CD14-positive monocyte (primary cell): ENCODE data around the gene CROCC2. TPM values are rescaled to one million over a fixed set of nuclear protein-coding genes. Genes with fewer than 3 reads are reported as not detected.
A peak's percentile ranks its signal among the peaks of the same experiment; 100 is the strongest.

ENCODE experiments used
- DNase-seq, 3 donors: peaks; one replicate each; pipeline ENCODE4 v3.0.0-alpha.2; 2011 to 2022
- H2AFZ ChIP-seq: 2 replicates; pipeline ENCODE4 v1.6.0; 2012; ENCODE audit warnings: mild to moderate bottlenecking, low read depth, low read length, inconsistent platforms; ENCODE audit not compliant: insufficient read depth, poor library complexity, severe bottlenecking
- H3K27ac ChIP-seq, 2 donors: 1 replicate in 1 of 2; 2 replicates in 1 of 2; pipeline ENCODE4 v1.5.1; 2012 to 2013; ENCODE audit warnings: low read length in 2 of 2, control low read depth in 1 of 2, inconsistent platforms in 1 of 2, low read depth in 1 of 2, mild to moderate bottlenecking in 1 of 2
- H3K27me3 ChIP-seq, 2 donors: one replicate each; pipeline versions ENCODE4 v1.6.0 to v1.6.1; 2011 to 2013; ENCODE audit warnings: low read length in 2 of 2; ENCODE audit not compliant: control insufficient read depth in 2 of 2, insufficient read depth in 2 of 2
- H3K36me3 ChIP-seq, 2 donors: replicated peaks in 1 of 2; 1 replicate in 1 of 2; 2 replicates in 1 of 2; pipeline versions ENCODE4 v1.5.1 to v1.6.1; 2012 to 2013; ENCODE audit warnings: low read length in 2 of 2, control low read depth in 1 of 2, inconsistent platforms in 1 of 2, mild to moderate bottlenecking in 1 of 2; ENCODE audit not compliant: insufficient read depth in 2 of 2, control insufficient read depth in 1 of 2
- H3K4me1 ChIP-seq, 2 donors: 1 replicate in 1 of 2; 2 replicates in 1 of 2; pipeline versions ENCODE4 v1.5.1 to v1.6.1; 2012 to 2013; ENCODE audit warnings: low read length in 2 of 2, control low read depth in 1 of 2, inconsistent platforms in 1 of 2, mild to moderate bottlenecking in 1 of 2, moderate library complexity in 1 of 2; ENCODE audit not compliant: insufficient read depth in 2 of 2, control insufficient read depth in 1 of 2
- H3K4me2 ChIP-seq: replicated peaks from 2 replicates; pipeline ENCODE3; 2012; ENCODE audit warnings: low read length, moderate library complexity, mild to moderate bottlenecking; ENCODE audit not compliant: poor library complexity, severe bottlenecking; ENCODE audit errors: extremely low read depth
- H3K4me3 ChIP-seq, 3 experiments: fragments of 200-600 bp in 1 of 3; sonication (generic) in 1 of 3; replicated peaks in 1 of 3; 1 replicate in 2 of 3; 2 replicates in 1 of 3; pipeline ENCODE4 v1.5.1; 2011 to 2013; ENCODE audit warnings: low read length in 3 of 3, mild to moderate bottlenecking in 3 of 3, control low read depth in 2 of 3, low read depth in 2 of 3, inconsistent platforms in 1 of 3, moderate library complexity in 1 of 3
- H3K79me2 ChIP-seq: 2 replicates; pipeline ENCODE4 v1.6.0; 2012; ENCODE audit warnings: mild to moderate bottlenecking, control low read depth, inconsistent platforms, low read length, moderate library complexity; ENCODE audit not compliant: insufficient read depth
- H3K9ac ChIP-seq: 2 replicates; pipeline ENCODE4 v1.6.0; 2017; ENCODE audit warnings: low read length, mild to moderate bottlenecking; ENCODE audit not compliant: insufficient read depth, poor library complexity, severe bottlenecking
- H3K9me3 ChIP-seq, 2 donors: replicated peaks in 1 of 2; 1 replicate in 1 of 2; 2 replicates in 1 of 2; pipeline versions ENCODE4 v1.5.1 to v1.6.1; 2012 to 2013; ENCODE audit warnings: low read length in 2 of 2, control low read depth in 1 of 2; ENCODE audit not compliant: control insufficient read depth in 1 of 2, insufficient read depth in 1 of 2
- H4K20me1 ChIP-seq: 2 replicates; pipeline ENCODE4 v1.6.0; 2012; ENCODE audit warnings: mild to moderate bottlenecking, low read length, control low read depth, moderate library complexity; ENCODE audit not compliant: insufficient read depth
- H3K27ac Mint-ChIP-seq, 7 donors: one replicate each; pipeline ENCODE4 v1.8.0; 2020; ENCODE audit warnings: mild to moderate bottlenecking in 7 of 7, mixed read lengths in 7 of 7, moderate library complexity in 6 of 7, inconsistent platforms in 2 of 7
- H3K27me3 Mint-ChIP-seq, 3 donors: one replicate each; pipeline ENCODE4 v1.8.0; 2021 to 2022; ENCODE audit warnings: low read depth in 3 of 3, mild to moderate bottlenecking in 3 of 3, mixed read lengths in 3 of 3, moderate library complexity in 3 of 3, inconsistent platforms in 1 of 3
- H3K36me3 Mint-ChIP-seq, 2 donors: one replicate each; pipeline ENCODE4 v1.8.0; 2020; ENCODE audit warnings: mixed read lengths in 2 of 2, inconsistent platforms in 1 of 2, mild to moderate bottlenecking in 1 of 2
- H3K4me1 Mint-ChIP-seq: one replicate; pipeline ENCODE4 v1.8.0; 2020; ENCODE audit warnings: mild to moderate bottlenecking, mixed read lengths
- H3K4me3 Mint-ChIP-seq, 2 donors: one replicate each; pipeline ENCODE4 v1.8.0; 2020; ENCODE audit warnings: mild to moderate bottlenecking in 2 of 2, mixed read lengths in 2 of 2, moderate library complexity in 1 of 2
- H3K9me3 Mint-ChIP-seq, 7 donors: one replicate each; pipeline ENCODE4 v1.8.0; 2020 to 2022; ENCODE audit warnings: mixed read lengths in 7 of 7, mild to moderate bottlenecking in 6 of 7, moderate library complexity in 6 of 7, inconsistent platforms in 2 of 7
- CTCF ChIP-seq: fragments of 200-600 bp; IDR thresholded peaks from one replicate; pipeline ENCODE4 v1.8.0; 2022; ENCODE audit warnings: antibody characterized with exemption, mild to moderate bottlenecking
- WGBS: methylation state at CpG from one replicate; pipeline ENCODE4 v1.1.5; 2013; ENCODE audit warnings: missing lambda C conversion rate; ENCODE audit not compliant: insufficient coverage; 5-methylcytosine and 5-hydroxymethylcytosine counted together
- intact Hi-C, 2 donors: fragments of 100-400 bp; cut with micrococcal nuclease; formaldehyde crosslinking; loops; one replicate each; pipeline versions ENCODE4 v1.15.0 to v1.15.1; 2023
- polyA plus RNA-seq, 3 donors: library from polyadenylated mRNA; depleted of rRNA in 1 of 3; unstranded in 2 of 3; stranded (reverse) in 1 of 3; fragments of 300-500 nt in 2 of 3; fragments of >200 nt in 1 of 3; fragmentation: Illumina TruSeq in 2 of 3; gene quantifications; 1 replicate in 2 of 3; 2 replicates in 1 of 3; pipeline ENCODE4 v1.2.3, GENCODE V29; 2012 to 2021

Gene CROCC2
- polyA plus RNA-seq, 3 donors: 0.15 TPM; not detected in 2

DNA sequence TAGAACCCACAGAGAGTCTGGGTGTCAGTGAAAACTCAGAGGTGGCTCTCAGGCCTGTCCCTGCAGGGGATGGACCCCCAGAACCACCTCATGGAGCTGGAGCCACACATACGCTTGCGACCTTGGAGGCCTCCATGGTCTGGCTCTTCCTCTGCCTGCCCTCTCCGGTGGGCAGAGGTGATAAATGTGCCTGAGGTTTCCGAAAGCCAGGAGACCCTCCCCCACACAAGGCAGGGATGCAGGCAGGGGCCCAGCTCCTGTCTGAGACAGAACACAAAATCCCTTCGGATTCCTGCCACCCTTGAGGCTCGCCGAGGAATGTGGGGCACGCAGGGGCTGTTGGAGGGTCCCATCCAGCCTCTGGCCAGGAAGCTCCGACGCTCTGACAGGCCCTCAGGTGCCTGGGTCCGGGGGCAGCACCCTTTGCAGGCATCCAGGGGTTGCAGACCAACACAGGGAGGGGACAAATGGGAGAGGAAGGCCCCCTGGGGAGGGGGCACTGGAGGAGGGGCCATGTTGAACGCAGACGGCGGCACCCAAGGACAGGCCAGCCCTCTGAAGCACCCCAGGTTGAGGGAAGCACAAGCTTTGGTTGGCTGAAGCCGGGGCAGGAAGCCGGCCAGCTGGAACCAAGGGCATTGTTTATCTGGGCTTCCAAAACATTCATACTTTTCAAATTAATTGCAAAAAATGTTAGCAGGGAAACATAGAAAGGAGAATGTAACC, 88.2 kb downstream of the CROCC2 start:
- peaks cover 1% of the 10 kb centered on the region for H4K20me1 ChIP-seq
- Mint-ChIP-seq H3K27ac (no peak overlapping the region), H3K4me1 (peaks cover 14% of the 10 kb centered on the region), H3K27me3 (peaks cover 27 to 57% (median 33%) of the 10 kb centered on the region in 3 donors), H3K4me3 (no peak overlapping the region), H3K9me3 (peaks cover 0 to 2% (median 0%) of the 10 kb centered on the region in 7 donors), H3K36me3 (no peaks in the 10 kb centered on the region)
- no peaks in the 10 kb centered on the region for H3K9me3 ChIP-seq
- H3K27me3 ChIP-seq: peaks cover 2 to 26% of the 10 kb centered on the region in 2 donors
- intact Hi-C loops: loop anchor here in 1 of 2 donors (10.0 kb wide), 2 partner anchors 160 to 740 kb away; partner anchors contain the start of genes D2HGDH and PPP1R7
- no peak for DNase-seq
- WGBS: 92% methylated on average over 10 of the region's 16 CpGs
- H3K4me1 ChIP-seq: peaks cover 8 to 15% of the 10 kb centered on the region in 2 donors
- no peak overlapping the region for H3K4me2 ChIP-seq
- H2AFZ ChIP-seq: no peak overlapping the region
- no peak overlapping the region for H3K4me3 ChIP-seq
- H3K36me3 ChIP-seq: no peaks in the 10 kb centered on the region
- no peak for TF ChIP-seq CTCF
- no peak overlapping the region for H3K9ac ChIP-seq
- no peak overlapping the region for H3K27ac ChIP-seq
- no peaks in the 10 kb centered on the region for H3K79me2 ChIP-seq

GRCh38 chr2:240995041-240996021, 89.2 kb downstream of the CROCC2 start:
- H3K4me2 ChIP-seq: no peak overlapping the region
- H3K9me3 ChIP-seq: no peaks in the 10 kb centered on the region
- H3K36me3 ChIP-seq: no peaks in the 10 kb centered on the region
- no peak overlapping the region for H3K27ac Mint-ChIP-seq
- H3K4me3 Mint-ChIP-seq: peak overlapping the region in 1 of 2 donors; percentile 4
- no peak overlapping the region for H3K9ac ChIP-seq
- no peak overlapping the region for H2AFZ ChIP-seq
- no peak overlapping the region for H3K27ac ChIP-seq
- H3K4me3 ChIP-seq: no peak overlapping the region
- no peak for TF ChIP-seq CTCF
- peaks cover 6 to 7% of the 10 kb centered on the region in 2 donors for H3K36me3 Mint-ChIP-seq
- intact Hi-C loops: loop anchor here in 1 of 2 donors (10.0 kb wide), 2 partner anchors 159 to 739 kb away; partner anchors contain the start of genes D2HGDH and PPP1R7
- DNase-seq: no peak
- H3K27me3 ChIP-seq: peaks cover 4 to 36% of the 10 kb centered on the region in 2 donors
- H3K79me2 ChIP-seq: no peaks in the 10 kb centered on the region
- peaks cover 37 to 67% (median 42%) of the 10 kb centered on the region in 3 donors for H3K27me3 Mint-ChIP-seq
- peaks cover 0 to 5% (median 0%) of the 10 kb centered on the region in 7 donors for H3K9me3 Mint-ChIP-seq
- peaks cover 20% of the 10 kb centered on the region for H3K4me1 Mint-ChIP-seq
- peaks cover 10 to 20% of the 10 kb centered on the region in 2 donors for H3K4me1 ChIP-seq
- WGBS: 49% methylated on average over 23 of the region's 24 CpGs
- peaks cover 10% of the 10 kb centered on the region for H4K20me1 ChIP-seq
